ENCODE data around the gene FKBP5.

Gene FKBP5

GRCh38 chr6:35727935-35728682 is 39.4 kb upstream of the FKBP5 start:
- Mint-ChIP-seq H3K27ac (peak overlapping the region; percentile 97), H3K36me3 (ENCODE audit: low read depth) (no peaks in the 10 kb centered on the region), H3K4me3 (peak overlapping the region; percentile 79), H3K9me3 (no peaks in the 10 kb centered on the region), H3K4me1 (ENCODE audit: low read depth) (peaks cover 65% of the 10 kb centered on the region), H3K27me3 (ENCODE audit: low read depth) (no peaks in the 10 kb centered on the region)

GRCh38 chr6:35727231-35727934 is 38.7 kb upstream of the FKBP5 start:
- H3K27me3 Mint-ChIP-seq (ENCODE audit: low read depth) = no peaks in the 10 kb centered on the region
- H3K9me3 Mint-ChIP-seq = no peaks in the 10 kb centered on the region
- peaks cover 57% of the 10 kb centered on the region for H3K4me1 Mint-ChIP-seq (ENCODE audit: low read depth)
- H3K4me3 Mint-ChIP-seq = peak overlapping the region; percentile 71
- H3K36me3 Mint-ChIP-seq (ENCODE audit: low read depth) = no peaks in the 10 kb centered on the region
- H3K27ac Mint-ChIP-seq = peak overlapping the region; percentile 88

- H3K4me3 Mint-ChIP-seq = peak overlapping the region; percentile 11
- H3K9me3 Mint-ChIP-seq = no peaks in the 10 kb centered on the region
- peak overlapping the region; percentile 88 for H3K27ac Mint-ChIP-seq
- H3K36me3 Mint-ChIP-seq (ENCODE audit: low read depth) = no peaks in the 10 kb centered on the region
- peaks cover 55% of the 10 kb centered on the region for H3K4me1 Mint-ChIP-seq (ENCODE audit: low read depth)
- no peaks in the 10 kb centered on the region for H3K27me3 Mint-ChIP-seq (ENCODE audit: low read depth)
These were observed 37.2 kb upstream of the FKBP5 start for GRCh38 chr6:35725721-35726438.

GRCh38 chr6:35725081-35725708 is 36.5 kb upstream of the FKBP5 start:
- Mint-ChIP-seq H3K27ac (peak overlapping the region; percentile 55), H3K4me3 (peak overlapping the region; percentile 11), H3K36me3 (ENCODE audit: low read depth) (no peaks in the 10 kb centered on the region), H3K4me1 (ENCODE audit: low read depth) (peaks cover 60% of the 10 kb centered on the region), H3K9me3 (no peaks in the 10 kb centered on the region), H3K27me3 (ENCODE audit: low read depth) (no peaks in the 10 kb centered on the region)

- Mint-ChIP-seq H3K4me3 (no peak overlapping the region), H3K4me1 (ENCODE audit: low read depth) (peaks cover 60% of the 10 kb centered on the region)
These were observed 35.8 kb upstream of the FKBP5 start for GRCh38 chr6:35724471-35724870.

GRCh38 chr6:35724059-35724458 is 35.3 kb upstream of the FKBP5 start:
- no peaks in the 10 kb centered on the region for H3K27me3 Mint-ChIP-seq (ENCODE audit: low read depth)
- H3K36me3 Mint-ChIP-seq (ENCODE audit: low read depth) = no peaks in the 10 kb centered on the region
- no peaks in the 10 kb centered on the region for H3K9me3 Mint-ChIP-seq
- peaks cover 59% of the 10 kb centered on the region for H3K4me1 Mint-ChIP-seq (ENCODE audit: low read depth)
- no peak overlapping the region for H3K27ac Mint-ChIP-seq
- no peak overlapping the region for H3K4me3 Mint-ChIP-seq

More at GRCh38 chr6:35724471-35724870, 35.8 kb upstream of the FKBP5 start:
- Mint-ChIP-seq H3K27me3 (ENCODE audit: low read depth) (no peaks in the 10 kb centered on the region), H3K36me3 (ENCODE audit: low read depth) (no peaks in the 10 kb centered on the region), H3K27ac (no peak overlapping the region), H3K9me3 (no peaks in the 10 kb centered on the region)

GRCh38 chr6:35723587-35723986 is 34.9 kb upstream of the FKBP5 start:
- no peaks in the 10 kb centered on the region for H3K9me3 Mint-ChIP-seq
- no peak overlapping the region for H3K27ac Mint-ChIP-seq
- H3K27me3 Mint-ChIP-seq (ENCODE audit: low read depth) = no peaks in the 10 kb centered on the region
- H3K4me1 Mint-ChIP-seq (ENCODE audit: low read depth) = peaks cover 62% of the 10 kb centered on the region
- no peaks in the 10 kb centered on the region for H3K36me3 Mint-ChIP-seq (ENCODE audit: low read depth)
- no peak overlapping the region for H3K4me3 Mint-ChIP-seq

- Mint-ChIP-seq H3K36me3 (ENCODE audit: low read depth) (no peaks in the 10 kb centered on the region), H3K4me1 (ENCODE audit: low read depth) (peaks cover 67% of the 10 kb centered on the region), H3K27me3 (ENCODE audit: low read depth) (no peaks in the 10 kb centered on the region), H3K9me3 (no peaks in the 10 kb centered on the region), H3K27ac (no peak overlapping the region), H3K4me3 (no peak overlapping the region)
These were observed 33.5 kb upstream of the FKBP5 start for GRCh38 chr6:35722121-35722761.

GRCh38 chr6:35719830-35720733 is 31.4 kb upstream of the FKBP5 start:
- no peaks in the 10 kb centered on the region for H3K9me3 Mint-ChIP-seq
- H3K27me3 Mint-ChIP-seq (ENCODE audit: low read depth) = no peaks in the 10 kb centered on the region
- H3K27ac Mint-ChIP-seq = peak overlapping the region; percentile 87
- H3K36me3 Mint-ChIP-seq (ENCODE audit: low read depth) = no peaks in the 10 kb centered on the region
- H3K4me3 Mint-ChIP-seq = peak overlapping the region; percentile 60
- peaks cover 51% of the 10 kb centered on the region for H3K4me1 Mint-ChIP-seq (ENCODE audit: low read depth)

- Mint-ChIP-seq H3K4me3 (peak overlapping the region; percentile 60), H3K27ac (peak overlapping the region; percentile 87)
These were observed 30.7 kb upstream of the FKBP5 start for GRCh38 chr6:35719404-35719829.

GRCh38 chr6:35718911-35719381 is 30.2 kb upstream of the FKBP5 start:
- Mint-ChIP-seq H3K27me3 (ENCODE audit: low read depth) (no peaks in the 10 kb centered on the region), H3K9me3 (no peaks in the 10 kb centered on the region), H3K4me3 (peak overlapping the region; percentile 52), H3K27ac (peak overlapping the region; percentile 87), H3K36me3 (ENCODE audit: low read depth) (no peaks in the 10 kb centered on the region), H3K4me1 (ENCODE audit: low read depth) (peaks cover 46% of the 10 kb centered on the region)

More at GRCh38 chr6:35719404-35719829, 30.7 kb upstream of the FKBP5 start:
- no peaks in the 10 kb centered on the region for H3K36me3 Mint-ChIP-seq (ENCODE audit: low read depth)
- H3K27me3 Mint-ChIP-seq (ENCODE audit: low read depth) = no peaks in the 10 kb centered on the region
- H3K4me1 Mint-ChIP-seq (ENCODE audit: low read depth) = peaks cover 49% of the 10 kb centered on the region
- no peaks in the 10 kb centered on the region for H3K9me3 Mint-ChIP-seq

GRCh38 chr6:35718375-35718736 is 29.6 kb upstream of the FKBP5 start:
- Mint-ChIP-seq H3K9me3 (no peaks in the 10 kb centered on the region), H3K27ac (peak overlapping the region; percentile 87), H3K4me3 (peak overlapping the region; percentile 24), H3K36me3 (ENCODE audit: low read depth) (no peaks in the 10 kb centered on the region), H3K27me3 (ENCODE audit: low read depth) (no peaks in the 10 kb centered on the region), H3K4me1 (ENCODE audit: low read depth) (peaks cover 48% of the 10 kb centered on the region)
